IMR-90 (cell line): ENCODE measurements around the gene BAZ1A. TPM values are rescaled to one million over a fixed set of nuclear protein-coding genes. Genes with fewer than 3 reads are reported as not detected.

ENCODE experiments used
- ATAC-seq: fragments of 200-7000 bp; cut with Tn5 transposase; 2 replicates; pipeline ENCODE4 v1.9.1; 2020; ENCODE audit warnings: low read depth, mild to moderate bottlenecking, moderate library complexity
- BruUV-seq: library from RNA; stranded (reverse); fragments of 400-500 nt; replicated peaks from 2 replicates; lab custom pipeline; 2021; lab: Mats Ljungman, UMichigan
- CTCF ChIA-PET: fragments of 300-600 bp; formaldehyde crosslinking; extraction: SDS; loops from one replicate; lab custom pipeline; 2021; ENCODE audit warnings: antibody characterized with exemption; lab: Yijun Ruan, JAX
- POLR2A ChIA-PET: fragments of 300-600 bp; sonication (Branson Sonifier 250); formaldehyde crosslinking; loops from one replicate; lab custom pipeline; 2022; ENCODE audit warnings: antibody characterized with exemption; ENCODE audit not compliant: unreplicated experiment; lab: Charles Lee
- DNase-seq: peaks from one replicate; pipeline ENCODE4 v3.0.0; 2013
- H2AFZ ChIP-seq: replicated peaks from 2 replicates; pipeline ENCODE3; 2013; ENCODE audit warnings: low read length, mild to moderate bottlenecking; ENCODE audit not compliant: poor library complexity
- H2AK5ac ChIP-seq: 2 replicates; pipeline ENCODE4 v1.6.1; 2013; ENCODE audit warnings: low read depth, low read length, inconsistent platforms
- H2AK9ac ChIP-seq: replicated peaks from 2 replicates; pipeline ENCODE3; 2013; ENCODE audit warnings: mild to moderate bottlenecking, low read depth, low read length, moderate library complexity; ENCODE audit not compliant: poor library complexity
- H2BK120ac ChIP-seq: 2 replicates; pipeline ENCODE4 v1.6.1; 2013; ENCODE audit warnings: low read depth, low read length, inconsistent platforms
- H2BK15ac ChIP-seq: 3 replicates; pipeline ENCODE4 v1.6.1; 2013; ENCODE audit warnings: low read depth, low read length, inconsistent platforms
- H2BK20ac ChIP-seq: 2 replicates; pipeline ENCODE4 v1.6.1; 2013; ENCODE audit warnings: low read depth, mild to moderate bottlenecking, inconsistent platforms, low read length, moderate library complexity
- H2BK5ac ChIP-seq: 2 replicates; pipeline ENCODE4 v1.6.1; 2013; ENCODE audit warnings: mild to moderate bottlenecking, low read depth, low read length, inconsistent platforms; ENCODE audit not compliant: poor library complexity, severe bottlenecking
- H3K14ac ChIP-seq: replicated peaks from 2 replicates; pipeline ENCODE4 v1.6.1; 2013; ENCODE audit warnings: low read depth, low read length, inconsistent platforms
- H3K18ac ChIP-seq: 2 replicates; pipeline ENCODE4 v1.6.1; 2013; ENCODE audit warnings: low read depth, low read length, control low read depth
- H3K23ac ChIP-seq: 2 replicates; pipeline ENCODE4 v1.6.1; 2013; ENCODE audit warnings: low read depth, low read length, inconsistent platforms
- H3K27ac ChIP-seq: 2 replicates; pipeline ENCODE4 v1.5.1; 2013; ENCODE audit warnings: mild to moderate bottlenecking, control low read depth, low read length; ENCODE audit not compliant: insufficient read depth
- H3K27me3 ChIP-seq: 2 replicates; pipeline ENCODE4 v1.6.1; 2013; ENCODE audit warnings: low read length; ENCODE audit not compliant: control insufficient read depth, insufficient read depth
- H3K36me3 ChIP-seq: 2 replicates; pipeline ENCODE4 v1.6.1; 2013; ENCODE audit warnings: low read length, mixed read lengths; ENCODE audit not compliant: control insufficient read depth, insufficient read depth
- H3K4ac ChIP-seq: 2 replicates; pipeline ENCODE4 v1.6.1; 2013; ENCODE audit warnings: low read depth, low read length, inconsistent platforms
- H3K4me1 ChIP-seq: 2 replicates; pipeline ENCODE4 v1.6.1; 2013; ENCODE audit warnings: low read length, mixed read lengths; ENCODE audit not compliant: control insufficient read depth, insufficient read depth
- H3K4me2 ChIP-seq: 2 replicates; pipeline ENCODE4 v1.6.1; 2013; ENCODE audit warnings: low read depth, mild to moderate bottlenecking, control low read depth, low read length, moderate library complexity
- H3K4me3 ChIP-seq: 2 replicates; pipeline ENCODE4 v1.5.1; 2013; ENCODE audit warnings: low read depth, mild to moderate bottlenecking, control low read depth, low read length, moderate library complexity; ENCODE audit not compliant: insufficient read depth
- H3K56ac ChIP-seq: 2 replicates; pipeline ENCODE4 v1.6.1; 2013; ENCODE audit warnings: low read length, inconsistent platforms; ENCODE audit not compliant: insufficient read depth; ENCODE audit errors: extremely low read depth
- H3K79me1 ChIP-seq, 2 experiments: 2 replicates each; pipeline ENCODE4 v1.6.1; 2013; ENCODE audit warnings: low read length in 2 of 2, inconsistent platforms in 1 of 2, low read depth in 1 of 2
- H3K9ac ChIP-seq: 2 replicates; pipeline ENCODE4 v1.6.1; 2013; ENCODE audit warnings: low read depth, low read length, control low read depth
- H3K9me1 ChIP-seq: 2 replicates; pipeline ENCODE4 v1.6.1; 2013; ENCODE audit warnings: low read length, inconsistent platforms; ENCODE audit not compliant: insufficient read depth
- H3K9me3 ChIP-seq: 2 replicates; pipeline ENCODE4 v1.6.1; 2013; ENCODE audit warnings: low read length; ENCODE audit not compliant: control insufficient read depth, insufficient read depth
- H4K20me1 ChIP-seq: 2 replicates; pipeline ENCODE4 v1.6.1; 2013; ENCODE audit warnings: low read length, inconsistent platforms; ENCODE audit not compliant: insufficient read depth
- H4K5ac ChIP-seq: 2 replicates; pipeline ENCODE4 v1.6.1; 2013; ENCODE audit warnings: mild to moderate bottlenecking, low read depth, low read length, control low read depth
- H4K8ac ChIP-seq, 2 experiments: 2 replicates each; pipeline ENCODE4 v1.6.1; 2013; ENCODE audit warnings: low read depth in 2 of 2, low read length in 2 of 2, control low read depth in 1 of 2, inconsistent platforms in 1 of 2
- H4K91ac ChIP-seq: 2 replicates; pipeline ENCODE4 v1.6.1; 2013; ENCODE audit warnings: low read depth, low read length, inconsistent platforms; ENCODE audit not compliant: insufficient read depth
- BHLHE40 ChIP-seq: fragments of 150-350 bp; IDR thresholded peaks from 2 replicates; pipeline ENCODE4 v1.6.1; 2016; ENCODE audit warnings: mild to moderate bottlenecking, low read depth, low read length
- ELK1 ChIP-seq: fragments of 150-350 bp; IDR thresholded peaks from 2 replicates; pipeline ENCODE4 v1.6.1; 2016; ENCODE audit warnings: low read depth, mild to moderate bottlenecking, low read length, moderate library complexity, borderline replicate concordance
- FOS ChIP-seq: fragments of 150-350 bp; IDR thresholded peaks from 2 replicates; pipeline ENCODE4 v1.6.1; 2016; ENCODE audit warnings: low read depth, low read length
- MAFK ChIP-seq: IDR thresholded peaks from 2 replicates; pipeline ENCODE4 v1.6.1; 2012; ENCODE audit warnings: low read depth, low read length, improper control_type of control experiment
- MAZ ChIP-seq: IDR thresholded peaks from 2 replicates; pipeline ENCODE4 v1.6.1; 2012; ENCODE audit warnings: low read depth, mild to moderate bottlenecking, low read length, improper control_type of control experiment, moderate library complexity, borderline replicate concordance
- MXI1 ChIP-seq: IDR thresholded peaks from 2 replicates; pipeline ENCODE4 v1.6.1; 2012; ENCODE audit warnings: low read depth, mild to moderate bottlenecking, low read length, moderate library complexity, borderline replicate concordance
- NFE2L2 ChIP-seq: fragments of 150-350 bp; IDR thresholded peaks from 2 replicates; pipeline ENCODE4 v1.6.1; 2016; ENCODE audit warnings: low read depth, mild to moderate bottlenecking, low read length
- POLR2A ChIP-seq: IDR thresholded peaks from 2 replicates; pipeline ENCODE4 v1.6.1; 2012; ENCODE audit warnings: mild to moderate bottlenecking, low read depth, low read length
- RAD21 ChIP-seq: IDR thresholded peaks from 2 replicates; pipeline ENCODE4 v1.6.1; 2012; ENCODE audit warnings: low read length, improper control_type of control experiment
- RCOR1 ChIP-seq: IDR thresholded peaks from 2 replicates; pipeline ENCODE4 v1.6.1; 2012; ENCODE audit warnings: mild to moderate bottlenecking, low read length, improper control_type of control experiment; ENCODE audit not compliant: insufficient replicate concordance
- RFX5 ChIP-seq: IDR thresholded peaks from 2 replicates; pipeline ENCODE4 v1.8.0; 2012; ENCODE audit warnings: low read depth, mild to moderate bottlenecking, low read length, moderate library complexity
- SMC3 ChIP-seq: fragments of 150-350 bp; IDR thresholded peaks from 2 replicates; pipeline ENCODE4 v1.6.1; 2016; ENCODE audit warnings: low read depth, mild to moderate bottlenecking, antibody characterized with exemption, low read length, moderate library complexity
- WGBS, 2 experiments: methylation state at CpG; one replicate each; pipeline versions ENCODE4 v1.1.5 to v1.1.7; 2013; ENCODE audit warnings: missing lambda C conversion rate in 2 of 2; ENCODE audit not compliant: insufficient read length in 1 of 2; ENCODE audit errors: extremely low coverage in 2 of 2; 5-methylcytosine and 5-hydroxymethylcytosine counted together
- dilution Hi-C: fragments of 300-500 bp; cut with HindIII; formaldehyde crosslinking; loops from one replicate; pipeline ENCODE4 v1.14.3; 2018; ENCODE audit warnings: low sequenced_read_pairs; ENCODE audit not compliant: unreplicated experiment
- in situ Hi-C: fragments of 300-500 bp; cut with MboI; formaldehyde crosslinking; loops from 3 replicates; pipeline ENCODE4 v1.14.3; 2019; ENCODE audit warnings: low sequenced_read_pairs, inconsistent platforms, mixed read lengths
- intact Hi-C: fragments of 100-400 bp; cut with micrococcal nuclease; formaldehyde crosslinking; loops from 2 replicates; pipeline ENCODE4 v1.10.0; 2022
- polyA plus RNA-seq, 3 experiments: library from polyadenylated mRNA; depleted of rRNA; stranded (reverse); fragments of >200 nt; gene quantifications; 2 replicates each; pipeline ENCODE4 v1.2.3, GENCODE V29; 2012; ENCODE audit warnings: low replicate concordance in 1 of 3
- total RNA-seq: library from RNA; depleted of rRNA; stranded (reverse); fragments of >200 nt; gene quantifications from 2 replicates; pipeline ENCODE4 v1.2.3, GENCODE V29; 2012
- TF ChIP-seq, protein P1 (sequence below): conservative IDR thresholded peaks from 2 replicates; pipeline ENCODE4 v1.5.1; 2012; ENCODE audit warnings: mild to moderate bottlenecking, low read depth, low read length, improper control_type of control experiment
- TF ChIP-seq, protein P2 (sequence below): fragments of 150-350 bp; IDR thresholded peaks from 2 replicates; pipeline ENCODE4 v1.6.1; 2017; ENCODE audit warnings: mild to moderate bottlenecking, antibody characterized with exemption, low read length, low read depth

The BAZ1A gene
- total and polyA plus RNA-seq, 2 of the 4 experiments (the other 2 are of a cell fraction) = 15.3 to 23.8 TPM

GRCh38 chr14:34890937-34891336, 15.8 kb upstream of the BAZ1A start:
- no peak overlapping the region for H2AFZ ChIP-seq
- H3K4me2 ChIP-seq = no peak overlapping the region
- no peak overlapping the region for H3K4ac ChIP-seq
- H3K9me1 ChIP-seq = no peaks in the 10 kb centered on the region
- in situ Hi-C loops = no loop called here
- H2BK5ac ChIP-seq = no peak overlapping the region
- no peak overlapping the region for H3K4me3 ChIP-seq
- WGBS, 2 experiments = no CpG with 5 or more reads among the region's 1 CpG
- H3K36me3 ChIP-seq = no peaks in the 10 kb centered on the region
- dilution Hi-C loops = no loop called here
- no peak overlapping the region for H4K91ac ChIP-seq
- H2AK5ac ChIP-seq = no peak overlapping the region
- no peak overlapping the region for H2AK9ac ChIP-seq
- ATAC-seq = no peak
- no peak overlapping the region for H4K5ac ChIP-seq
- no peak overlapping the region for H3K27ac ChIP-seq
- no peak overlapping the region for H2BK120ac ChIP-seq
- intact Hi-C loops = no loop called here
- no TSS peak for BruUV-seq
- no peaks in the 10 kb centered on the region for H3K27me3 ChIP-seq
- H3K9ac ChIP-seq = no peak overlapping the region
- TF ChIP-seq POLR2A (no peak), MXI1 (no peak), SMC3 (no peak), BHLHE40 (no peak), FOS (no peak), MAFK (no peak), NFE2L2 (no peak), RCOR1 (no peak), RAD21 (no peak), MAZ (no peak), ELK1 (no peak), RFX5 (no peak)
- TF ChIP-seq, protein P1, sequence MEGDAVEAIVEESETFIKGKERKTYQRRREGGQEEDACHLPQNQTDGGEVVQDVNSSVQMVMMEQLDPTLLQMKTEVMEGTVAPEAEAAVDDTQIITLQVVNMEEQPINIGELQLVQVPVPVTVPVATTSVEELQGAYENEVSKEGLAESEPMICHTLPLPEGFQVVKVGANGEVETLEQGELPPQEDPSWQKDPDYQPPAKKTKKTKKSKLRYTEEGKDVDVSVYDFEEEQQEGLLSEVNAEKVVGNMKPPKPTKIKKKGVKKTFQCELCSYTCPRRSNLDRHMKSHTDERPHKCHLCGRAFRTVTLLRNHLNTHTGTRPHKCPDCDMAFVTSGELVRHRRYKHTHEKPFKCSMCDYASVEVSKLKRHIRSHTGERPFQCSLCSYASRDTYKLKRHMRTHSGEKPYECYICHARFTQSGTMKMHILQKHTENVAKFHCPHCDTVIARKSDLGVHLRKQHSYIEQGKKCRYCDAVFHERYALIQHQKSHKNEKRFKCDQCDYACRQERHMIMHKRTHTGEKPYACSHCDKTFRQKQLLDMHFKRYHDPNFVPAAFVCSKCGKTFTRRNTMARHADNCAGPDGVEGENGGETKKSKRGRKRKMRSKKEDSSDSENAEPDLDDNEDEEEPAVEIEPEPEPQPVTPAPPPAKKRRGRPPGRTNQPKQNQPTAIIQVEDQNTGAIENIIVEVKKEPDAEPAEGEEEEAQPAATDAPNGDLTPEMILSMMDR = no peak
- TF ChIP-seq, protein P2, sequence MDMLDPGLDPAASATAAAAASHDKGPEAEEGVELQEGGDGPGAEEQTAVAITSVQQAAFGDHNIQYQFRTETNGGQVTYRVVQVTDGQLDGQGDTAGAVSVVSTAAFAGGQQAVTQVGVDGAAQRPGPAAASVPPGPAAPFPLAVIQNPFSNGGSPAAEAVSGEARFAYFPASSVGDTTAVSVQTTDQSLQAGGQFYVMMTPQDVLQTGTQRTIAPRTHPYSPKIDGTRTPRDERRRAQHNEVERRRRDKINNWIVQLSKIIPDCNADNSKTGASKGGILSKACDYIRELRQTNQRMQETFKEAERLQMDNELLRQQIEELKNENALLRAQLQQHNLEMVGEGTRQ = no peak
- H2BK15ac ChIP-seq = no peak overlapping the region
- H3K14ac ChIP-seq = no peak overlapping the region
- H3K79me1 ChIP-seq = no peaks in the 10 kb centered on the region
- no peaks in the 10 kb centered on the region for H3K9me3 ChIP-seq
- no peak overlapping the region for H3K56ac ChIP-seq
- H3K18ac ChIP-seq = no peak overlapping the region
- no peak overlapping the region for H3K23ac ChIP-seq
- no peak overlapping the region for H2BK20ac ChIP-seq
- H3K4me1 ChIP-seq = no peaks in the 10 kb centered on the region
- H4K8ac ChIP-seq = no peak overlapping the region
- no peaks in the 10 kb centered on the region for H4K20me1 ChIP-seq
- ChIA-PET CTCF (no interaction called here), POLR2A (no interaction called here)
- no peak for DNase-seq
